K562 (cell line): ENCODE measurements around the gene POLDIP3. TPM values are rescaled to one million over a fixed set of nuclear protein-coding genes. Genes with fewer than 3 reads are reported as not detected.

Source experiments
- ARID4B ChIP-seq: sonication (generic); formaldehyde crosslinking; IDR thresholded peaks from 2 replicates; pipeline ENCODE4 v1.8.0; 2022; ENCODE audit warnings: mild to moderate bottlenecking, missing genetic modification reagents
- ATF3 ChIP-seq, 2 experiments: fragments of 450-650 bp in 1 of 2; sonication (generic) in 1 of 2; formaldehyde crosslinking in 1 of 2; IDR thresholded peaks in 1 of 2; conservative IDR thresholded peaks in 1 of 2; 2 replicates each; pipeline versions ENCODE4 v1.6.1 to v1.8.1; 2016 to 2023; ENCODE audit warnings: mild to moderate bottlenecking in 2 of 2, moderate library complexity in 2 of 2, inconsistent platforms in 1 of 2, missing genetic modification reagents in 1 of 2
- CBX5 ChIP-seq: IDR thresholded peaks from 2 replicates; pipeline ENCODE4 v1.6.1; 2014; ENCODE audit warnings: low read depth, borderline replicate concordance
- DLX4 ChIP-seq: fragments of 250-450 bp; sonication (Bioruptor Pico); IDR thresholded peaks from 2 replicates; pipeline ENCODE4 v1.6.1; 2021; ENCODE audit warnings: mild to moderate bottlenecking
- KLF1 ChIP-seq: fragments of 450-650 bp; IDR thresholded peaks from 2 replicates; pipeline ENCODE4 v1.6.1; 2016; ENCODE audit warnings: missing genetic modification characterization, missing compliant biosample characterization
- MCM5 ChIP-seq: fragments of 450-650 bp; IDR thresholded peaks from 2 replicates; pipeline ENCODE4 v1.6.1; 2016; ENCODE audit warnings: low read depth
- MED1 ChIP-seq: sonication (generic); formaldehyde crosslinking; IDR thresholded peaks from 2 replicates; pipeline ENCODE4 v1.8.1; 2023; ENCODE audit warnings: missing genetic modification reagents, borderline replicate concordance
- NFATC3 ChIP-seq: fragments of 450-650 bp; IDR thresholded peaks from 2 replicates; pipeline ENCODE4 v1.6.1; 2017; ENCODE audit warnings: mild to moderate bottlenecking
- PKNOX1 ChIP-seq: fragments of 450-650 bp; IDR thresholded peaks from 2 replicates; pipeline ENCODE4 v1.6.1; 2016
- PREB ChIP-seq: sonication (generic); formaldehyde crosslinking; IDR thresholded peaks from 2 replicates; pipeline ENCODE4 v1.8.1; 2023; ENCODE audit warnings: mild to moderate bottlenecking, missing genetic modification reagents
- RBM39 ChIP-seq: fragments of 200-400 bp; formaldehyde crosslinking; optimal IDR thresholded peaks from 2 replicates; pipeline ENCODE3; 2018; ENCODE audit warnings: low read depth, low read length
- RFX5 ChIP-seq: IDR thresholded peaks from 2 replicates; pipeline ENCODE4 v1.6.1; 2011; ENCODE audit warnings: low read depth, mild to moderate bottlenecking, improper control_type of control experiment, low read length
- SIRT6 ChIP-seq: IDR thresholded peaks from one replicate; pipeline ENCODE4 v1.6.1; 2012; ENCODE audit warnings: low read depth, mild to moderate bottlenecking, control low read depth, inconsistent platforms, low read length, moderate library complexity
- TAF1 ChIP-seq: IDR thresholded peaks from 2 replicates; pipeline ENCODE4 v1.6.1; 2011; ENCODE audit warnings: mild to moderate bottlenecking, low read length, moderate library complexity; ENCODE audit not compliant: insufficient read depth, control insufficient read depth, severe bottlenecking; ENCODE audit errors: extremely low read depth
- ZNF507 ChIP-seq: conservative IDR thresholded peaks from 2 replicates; pipeline ENCODE4 v1.6.1; 2017; ENCODE audit warnings: missing genetic modification characterization, missing compliant biosample characterization
- ZNF668 ChIP-seq: fragments of 250-450 bp; sonication (Bioruptor Pico); IDR thresholded peaks from 2 replicates; pipeline ENCODE4 v1.8.0; 2022; ENCODE audit warnings: mild to moderate bottlenecking, inconsistent platforms
- ZNF785 ChIP-seq: fragments of 250-450 bp; sonication (Bioruptor Pico); IDR thresholded peaks from 2 replicates; pipeline ENCODE4 v1.4.0; 2020; ENCODE audit warnings: mild to moderate bottlenecking
- polyA plus RNA-seq, 8 experiments: library from polyadenylated mRNA; depleted of rRNA in 4 of 8; stranded (reverse) in 5 of 8; unstranded in 3 of 8; fragments of >200 nt; fragmentation: Nextera tagmentation in 2 of 8; fragmentation: Illumina TruSeq in 1 of 8; extraction: Ambion mirVana in 2 of 8; extraction: Trizol in 1 of 8; gene quantifications; 2 replicates each; pipeline versions ENCODE4 v1.2.1 to v1.2.3, GENCODE V29; 2011 to 2014; ENCODE audit warnings: inconsistent platforms in 1 of 8, missing spikeins in 1 of 8
- total RNA-seq, 7 experiments: library from RNA; depleted of rRNA in 6 of 7; stranded (reverse); fragments of >200 nt in 6 of 7; fragmentation: Illumina TruSeq in 2 of 7; extraction: Trizol in 2 of 7; gene quantifications; 2 replicates each; pipeline versions ENCODE4 v1.2.1 to v1.2.3, GENCODE V29; 2011 to 2021; ENCODE audit warnings: low replicate concordance in 1 of 7

Gene POLDIP3
- total and polyA plus RNA-seq, 9 of the 15 experiments (the other 6 are each of a cell fraction or from before 2014, with no cell fraction given): 14.3 to 53.0 (median 26.3) TPM

- TF ChIP-seq PREB (no peak), PKNOX1 (peak; percentile 83), RFX5 (no peak), ZNF785 (CRISPR knock-in tag) (no peak), ARID4B (peak; percentile 54; the same call in 1 of the 2 replicates), ZNF668 (no peak), KLF1 (tag) (no peak), ATF3 (IDR thresholded peaks at IDR 0.05) (no peak), ATF3 (CRISPR knock-in tag; conservative IDR thresholded peaks at IDR 0.05) (no peak), ZNF507 (tag) (no peak), CBX5 (no peak), TAF1 (peak; percentile 67), RBM39 (no peak), DLX4 (CRISPR knock-in tag) (no peak), SIRT6 (no peak), MED1 (no peak), NFATC3 (no peak), MCM5 (no peak)
These were observed 61.0 kb downstream of the POLDIP3 start, which contains the start of gene SERHL2 (continued) for GRCh38 chr22:42553475-42554361.
